Prostate gland (tissue), 2 donors: ENCODE measurements around the gene GAL3ST1. TPM values are rescaled to one million over a fixed set of nuclear protein-coding genes. Genes with fewer than 3 reads are reported as not detected.
"Not testable (repeated sequence)": the region's sequence is repeated elsewhere in the genome, so short reads cannot be mapped to it uniquely, and the experiment has no call there.

Experiments
- DNase-seq: peaks from one replicate; pipeline ENCODE4 v3.0.0-alpha.2; 2019; ENCODE audit warnings: low spot score
- H3K27ac ChIP-seq, 2 donors: fragments of 200-600 bp; sonication (generic); 2 replicates each; pipeline ENCODE4 v1.5.1; 2017 to 2019
- H3K27me3 ChIP-seq: fragments of 200-600 bp; sonication (generic); replicated peaks from 2 replicates; pipeline ENCODE4 v1.5.1; 2019; ENCODE audit not compliant: insufficient read depth
- H3K36me3 ChIP-seq, 2 donors: fragments of 200-600 bp; sonication (generic); 1 replicate in 1 of 2; 2 replicates in 1 of 2; pipeline versions ENCODE4 v1.5.1 to v1.8.1; 2017 to 2019
- H3K4me1 ChIP-seq: fragments of 200-600 bp; sonication (generic); replicated peaks from 2 replicates; pipeline ENCODE4 v1.5.1; 2019
- H3K4me3 ChIP-seq, 2 donors: fragments of 200-600 bp; sonication (generic); 2 replicates each; pipeline ENCODE4 v1.5.1; 2017 to 2019
- H3K9me3 ChIP-seq: fragments of 200-600 bp; sonication (generic); 2 replicates; pipeline ENCODE4 v1.5.1; 2017
- POLR2A ChIP-seq: fragments of 450-650 bp; IDR thresholded peaks from one replicate; pipeline ENCODE4 v1.6.1; 2016; ENCODE audit warnings: antibody characterized with exemption, mild to moderate bottlenecking
- POLR2AphosphoS5 ChIP-seq: sonication (generic); formaldehyde crosslinking; IDR thresholded peaks from one replicate; pipeline ENCODE4 v1.6.1; 2017; ENCODE audit warnings: antibody characterized with exemption
- WGBS: methylation state at CpG from one replicate; pipeline ENCODE4 v1.1.5; 2018; 5-methylcytosine and 5-hydroxymethylcytosine counted together
- intact Hi-C: fragments of 100-400 bp; cut with DNase I; formaldehyde crosslinking; loops from one replicate; pipeline ENCODE4 v1.14.2; 2022
- total RNA-seq, 2 donors: library from RNA; depleted of rRNA; stranded (reverse); fragments of >200 nt; gene quantifications; one replicate each; pipeline ENCODE4 v1.1.0, GENCODE V29; 2016
- TF ChIP-seq, protein P1 (sequence below), 4 experiments: fragments of 200-600 bp in 2 of 4; fragments of 450-650 bp in 2 of 4; sonication (generic) in 2 of 4; IDR thresholded peaks; 1 replicate in 3 of 4; 2 replicates in 1 of 4; pipeline ENCODE4 v1.5.1; 2016 to 2019; ENCODE audit warnings: antibody characterized with exemption in 4 of 4, mild to moderate bottlenecking in 2 of 4, moderate library complexity in 2 of 4

The GAL3ST1 gene
- total RNA-seq, 2 donors from 2014 or later, result 1.1 to 9.7 TPM

DNA sequence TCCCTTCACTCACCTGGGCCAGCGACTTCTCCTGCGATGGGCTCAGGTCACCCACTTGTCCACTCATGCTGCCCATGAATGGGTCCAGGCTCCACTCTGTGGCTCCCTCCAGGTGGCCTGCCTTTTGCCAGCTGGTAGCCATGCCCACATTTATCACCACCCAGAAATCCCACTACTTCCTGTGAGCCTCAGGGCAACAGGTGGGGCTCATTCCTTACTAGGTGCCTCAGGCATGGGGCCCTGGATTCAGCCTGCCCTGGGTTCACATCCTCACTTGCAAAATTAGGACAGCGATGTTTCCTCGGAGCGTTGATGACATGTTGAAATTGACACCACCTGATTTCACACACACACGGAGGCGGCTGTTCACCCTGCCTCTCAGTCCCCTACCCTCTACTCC is 27.8 kb downstream of the GAL3ST1 start, which contains the start of gene SEC14L6:
Gene SEC14L6, minus strand, starts transcription at position 126 of the 400 bp plus-strand sequence. Its CDS starts 59 bp downstream, at position 67.
- WGBS, result 97% methylated on average over 7 of the region's 7 CpGs
- H3K27ac ChIP-seq, result no peak within 1 kb of the TSS
- intact Hi-C loops, result no loop called here
- H3K4me3 ChIP-seq, result no peak within 1 kb of the TSS
- H3K27me3 ChIP-seq, result no peaks in the 10 kb centered on the region
- no peaks in the 10 kb centered on the region for H3K36me3 ChIP-seq
- no peaks in the 10 kb centered on the region for H3K4me1 ChIP-seq
- H3K9me3 ChIP-seq, result no peaks in the 10 kb centered on the region
- TF ChIP-seq, protein P1, sequence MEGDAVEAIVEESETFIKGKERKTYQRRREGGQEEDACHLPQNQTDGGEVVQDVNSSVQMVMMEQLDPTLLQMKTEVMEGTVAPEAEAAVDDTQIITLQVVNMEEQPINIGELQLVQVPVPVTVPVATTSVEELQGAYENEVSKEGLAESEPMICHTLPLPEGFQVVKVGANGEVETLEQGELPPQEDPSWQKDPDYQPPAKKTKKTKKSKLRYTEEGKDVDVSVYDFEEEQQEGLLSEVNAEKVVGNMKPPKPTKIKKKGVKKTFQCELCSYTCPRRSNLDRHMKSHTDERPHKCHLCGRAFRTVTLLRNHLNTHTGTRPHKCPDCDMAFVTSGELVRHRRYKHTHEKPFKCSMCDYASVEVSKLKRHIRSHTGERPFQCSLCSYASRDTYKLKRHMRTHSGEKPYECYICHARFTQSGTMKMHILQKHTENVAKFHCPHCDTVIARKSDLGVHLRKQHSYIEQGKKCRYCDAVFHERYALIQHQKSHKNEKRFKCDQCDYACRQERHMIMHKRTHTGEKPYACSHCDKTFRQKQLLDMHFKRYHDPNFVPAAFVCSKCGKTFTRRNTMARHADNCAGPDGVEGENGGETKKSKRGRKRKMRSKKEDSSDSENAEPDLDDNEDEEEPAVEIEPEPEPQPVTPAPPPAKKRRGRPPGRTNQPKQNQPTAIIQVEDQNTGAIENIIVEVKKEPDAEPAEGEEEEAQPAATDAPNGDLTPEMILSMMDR (IDR thresholded peaks at IDR 0.05), result no peak
- no peak for TF ChIP-seq POLR2A
- TF ChIP-seq POLR2AphosphoS5, result no peak
- no peak for DNase-seq

DNA sequence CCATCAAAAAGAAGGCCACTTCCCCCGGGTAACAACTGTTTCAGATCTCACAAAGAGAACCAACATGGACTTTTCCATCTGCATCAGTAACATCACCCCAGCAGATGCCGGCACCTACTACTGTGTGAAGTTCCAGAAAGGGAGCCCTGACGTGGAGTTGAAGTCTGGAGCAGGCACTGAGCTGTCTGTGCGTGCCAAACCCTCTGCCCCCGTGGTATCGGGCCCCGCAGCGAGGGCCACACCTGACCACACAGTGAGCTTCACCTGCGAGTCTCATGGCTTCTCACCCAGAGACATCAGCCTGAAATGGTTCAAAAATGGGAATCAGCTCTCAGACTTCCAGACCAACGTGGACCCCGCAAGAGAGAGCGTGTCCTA is 31.7 kb downstream of the GAL3ST1 start:
- peak overlapping the region in 1 of 2 donors; percentile 27 for H3K4me3 ChIP-seq
- TF ChIP-seq, protein P1 (IDR thresholded peaks at IDR 0.05), result no peak
- no peak for TF ChIP-seq POLR2AphosphoS5
- TF ChIP-seq POLR2A, result no peak
- WGBS, result 82% methylated on average over 12 of the region's 12 CpGs

DNA sequence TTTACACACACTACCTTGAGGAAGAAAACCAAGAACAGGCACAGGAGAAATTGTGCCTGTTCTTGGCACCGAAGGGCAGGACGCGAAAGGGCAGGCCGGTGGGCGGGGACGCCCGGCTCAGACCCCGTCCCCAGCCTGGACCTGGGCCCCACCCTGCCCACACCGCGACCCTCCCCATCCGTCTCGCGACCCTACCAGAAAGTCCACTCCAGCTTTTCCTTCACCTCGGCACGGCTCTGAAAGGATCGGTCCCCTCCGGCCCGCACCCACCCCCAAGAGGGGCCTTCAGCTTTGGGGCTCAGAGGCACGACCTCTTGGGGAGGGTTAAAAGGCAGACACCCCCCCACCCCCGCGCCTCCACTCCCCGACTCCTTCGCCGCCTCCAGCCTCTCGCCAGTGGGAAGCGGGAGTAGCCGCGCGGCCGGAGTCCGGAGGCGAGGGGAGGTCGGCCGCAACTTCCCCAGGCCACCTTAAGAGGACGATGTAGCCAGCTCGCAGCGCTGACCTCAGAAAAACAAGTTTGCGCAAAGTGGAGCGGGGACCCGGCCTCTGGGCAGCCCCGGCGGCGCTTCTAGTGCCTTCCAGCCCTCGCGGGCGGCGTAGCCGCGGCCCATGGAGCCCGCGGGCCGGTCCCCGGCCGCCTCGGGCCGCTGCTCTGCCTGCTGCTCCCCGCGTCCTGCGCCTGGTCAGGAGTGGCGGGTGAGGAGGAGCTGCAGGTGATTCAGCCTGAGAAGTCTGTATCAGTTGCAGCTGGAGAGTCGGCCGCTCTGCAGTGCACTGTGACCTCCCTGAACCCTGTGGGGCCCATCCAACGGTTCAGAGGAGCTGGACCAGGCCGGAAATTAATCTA is 32.3 kb downstream of the GAL3ST1 start:
- Histone ChIP-seq H3K27me3 (no peaks in the 10 kb centered on the region), H3K4me1 (no peaks in the 10 kb centered on the region), H3K9me3 (no peaks in the 10 kb centered on the region), H3K27ac (peak overlapping the region in 1 of 2 donors; percentile 22), H3K36me3 (no peaks in the 10 kb centered on the region), H3K4me3 (peak overlapping the region; percentile 27 to 28)
- no peak for DNase-seq
- 6% methylated on average over 45 of the region's 64 CpGs for WGBS
- no peak for TF ChIP-seq POLR2AphosphoS5
- TF ChIP-seq POLR2A, result no peak
- intact Hi-C loops, result no loop called here

More for the DNA sequence above, 31.7 kb downstream of the GAL3ST1 start:
- no peak for DNase-seq
- Histone ChIP-seq H3K27me3 (no peaks in the 10 kb centered on the region), H3K9me3 (no peaks in the 10 kb centered on the region), H3K36me3 (no peaks in the 10 kb centered on the region), H3K4me1 (no peaks in the 10 kb centered on the region), H3K27ac (no peak overlapping the region)
- intact Hi-C loops, result no loop called here

DNA sequence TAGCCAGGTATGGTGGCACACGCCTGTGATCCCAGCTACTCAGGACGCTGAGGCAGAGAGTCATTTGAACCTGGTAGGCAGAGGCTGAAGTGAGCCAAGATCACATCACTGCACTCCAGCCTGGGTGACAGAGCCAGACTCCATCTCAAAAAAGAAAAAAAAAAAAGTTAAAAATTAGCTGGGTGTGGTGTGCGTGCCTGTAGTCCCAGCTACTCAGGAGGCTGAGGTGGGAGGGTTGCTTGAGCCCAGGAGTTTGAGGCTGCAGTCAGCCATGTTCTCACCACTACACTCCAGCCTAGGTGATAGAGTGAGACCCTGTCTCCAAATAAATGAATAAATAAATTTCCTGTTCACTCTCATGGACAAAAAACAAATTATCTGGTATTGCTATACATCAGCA is 33.0 kb downstream of the GAL3ST1 start:
- H3K9me3 ChIP-seq, H3K27ac ChIP-seq, H3K27me3 ChIP-seq, H3K36me3 ChIP-seq, H3K4me1 ChIP-seq, DNase-seq, intact Hi-C loops: not testable (repeated sequence)
- 82% methylated on average over 3 of the region's 3 CpGs for WGBS
- peak overlapping the region in 1 of 2 donors; percentile 28 for H3K4me3 ChIP-seq

DNA sequence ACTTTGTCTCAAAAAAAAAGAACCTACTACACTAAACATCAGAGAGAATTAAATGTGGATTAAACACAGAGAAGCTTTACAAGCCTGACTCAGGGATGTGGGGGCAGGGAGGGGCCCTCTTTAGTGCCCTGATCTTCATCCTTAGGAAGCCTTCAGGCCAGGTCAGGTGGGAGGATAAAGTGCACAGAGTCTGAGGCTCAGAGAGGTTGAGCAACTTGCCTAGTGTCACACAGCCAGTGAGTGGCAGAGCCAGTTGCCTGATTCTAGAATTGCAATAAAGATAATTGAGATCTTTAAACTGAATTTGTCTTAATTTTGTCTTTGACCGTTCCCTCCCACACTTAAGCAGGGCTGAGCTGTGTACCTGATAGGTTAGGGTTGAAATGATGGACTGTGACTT is 35.1 kb downstream of the GAL3ST1 start:
- TF ChIP-seq, protein P1 (IDR thresholded peaks at IDR 0.05), result no peak
- TF ChIP-seq POLR2A (no peak), POLR2AphosphoS5 (no peak)
- WGBS, result 94% methylated on average over 1 of the region's 1 CpG
- no peak overlapping the region for H3K27ac ChIP-seq

DNA sequence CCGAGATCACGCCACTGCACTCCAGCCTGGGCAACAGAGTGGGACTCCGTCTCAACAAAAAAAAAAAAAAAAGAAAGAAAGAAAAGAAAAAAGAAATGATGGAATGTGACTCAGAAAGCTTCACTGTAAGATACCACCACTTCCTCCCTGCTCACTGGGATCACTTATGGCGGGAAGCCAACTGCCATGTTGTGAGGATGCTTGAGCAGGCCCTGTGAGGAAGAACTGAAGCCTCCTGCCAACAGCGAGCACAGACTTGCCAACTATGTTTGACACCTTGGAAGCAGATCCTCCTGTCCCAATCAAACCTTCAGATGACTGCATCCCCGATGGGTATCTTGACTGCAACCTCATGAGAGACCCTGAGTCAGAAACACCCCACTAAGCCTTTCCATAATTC is 36.2 kb downstream of the GAL3ST1 start:
- H3K9me3 ChIP-seq, result no peaks in the 10 kb centered on the region
- H3K27ac ChIP-seq, result no peak overlapping the region
- TF ChIP-seq POLR2A (no peak), POLR2AphosphoS5 (no peak)
- TF ChIP-seq, protein P1 (IDR thresholded peaks at IDR 0.05), result no peak
- no peaks in the 10 kb centered on the region for H3K4me1 ChIP-seq
- WGBS, result 84% methylated on average over 6 of the region's 6 CpGs
- intact Hi-C loops, result no loop called here
- H3K27me3 ChIP-seq, result no peaks in the 10 kb centered on the region
- no peak for DNase-seq
- H3K4me3 ChIP-seq, result no peak overlapping the region
- no peaks in the 10 kb centered on the region for H3K36me3 ChIP-seq

More for the DNA sequence above, 35.1 kb downstream of the GAL3ST1 start:
- no peak for DNase-seq
- H3K9me3 ChIP-seq, result no peaks in the 10 kb centered on the region
- no peaks in the 10 kb centered on the region for H3K4me1 ChIP-seq
- H3K36me3 ChIP-seq, result no peaks in the 10 kb centered on the region
- intact Hi-C loops, result no loop called here
- no peak overlapping the region for H3K4me3 ChIP-seq
- no peaks in the 10 kb centered on the region for H3K27me3 ChIP-seq
